ENCODE data around the gene TMTC1.

- TF ChIP-seq, protein P1, sequence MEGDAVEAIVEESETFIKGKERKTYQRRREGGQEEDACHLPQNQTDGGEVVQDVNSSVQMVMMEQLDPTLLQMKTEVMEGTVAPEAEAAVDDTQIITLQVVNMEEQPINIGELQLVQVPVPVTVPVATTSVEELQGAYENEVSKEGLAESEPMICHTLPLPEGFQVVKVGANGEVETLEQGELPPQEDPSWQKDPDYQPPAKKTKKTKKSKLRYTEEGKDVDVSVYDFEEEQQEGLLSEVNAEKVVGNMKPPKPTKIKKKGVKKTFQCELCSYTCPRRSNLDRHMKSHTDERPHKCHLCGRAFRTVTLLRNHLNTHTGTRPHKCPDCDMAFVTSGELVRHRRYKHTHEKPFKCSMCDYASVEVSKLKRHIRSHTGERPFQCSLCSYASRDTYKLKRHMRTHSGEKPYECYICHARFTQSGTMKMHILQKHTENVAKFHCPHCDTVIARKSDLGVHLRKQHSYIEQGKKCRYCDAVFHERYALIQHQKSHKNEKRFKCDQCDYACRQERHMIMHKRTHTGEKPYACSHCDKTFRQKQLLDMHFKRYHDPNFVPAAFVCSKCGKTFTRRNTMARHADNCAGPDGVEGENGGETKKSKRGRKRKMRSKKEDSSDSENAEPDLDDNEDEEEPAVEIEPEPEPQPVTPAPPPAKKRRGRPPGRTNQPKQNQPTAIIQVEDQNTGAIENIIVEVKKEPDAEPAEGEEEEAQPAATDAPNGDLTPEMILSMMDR (IDR thresholded peaks at IDR 0.05): no peak
- TF ChIP-seq POLR2A (IDR thresholded peaks at IDR 0.05): no peak
Measured at GRCh38 chr12:29691161-29691854, 92.4 kb downstream of the TMTC1 start.
